Ishikawa (cell line): ENCODE measurements around the gene IKZF3.

Experiments used
- CEBPB ChIP-seq: IDR thresholded peaks from 2 replicates; pipeline ENCODE4 v1.6.1; 2012
- EGR1 ChIP-seq: IDR thresholded peaks from 2 replicates; pipeline ENCODE4 v1.6.1; 2012
- EP300 ChIP-seq: IDR thresholded peaks from 2 replicates; pipeline ENCODE4 v1.6.1; 2012; ENCODE audit warnings: borderline replicate concordance
- NFIC ChIP-seq: IDR thresholded peaks from 2 replicates; pipeline ENCODE4 v1.6.1; 2012
- RAD21 ChIP-seq: IDR thresholded peaks from 2 replicates; pipeline ENCODE4 v1.6.1; 2012; ENCODE audit warnings: low read depth
- REST ChIP-seq: IDR thresholded peaks from 2 replicates; pipeline ENCODE4 v1.6.1; 2012; ENCODE audit warnings: low read depth, mild to moderate bottlenecking
- TAF1 ChIP-seq: IDR thresholded peaks from 2 replicates; pipeline ENCODE4 v1.6.1; 2012; ENCODE audit warnings: low read depth, mild to moderate bottlenecking
- TEAD4 ChIP-seq: IDR thresholded peaks from 2 replicates; pipeline ENCODE4 v1.6.1; 2012

DNA sequence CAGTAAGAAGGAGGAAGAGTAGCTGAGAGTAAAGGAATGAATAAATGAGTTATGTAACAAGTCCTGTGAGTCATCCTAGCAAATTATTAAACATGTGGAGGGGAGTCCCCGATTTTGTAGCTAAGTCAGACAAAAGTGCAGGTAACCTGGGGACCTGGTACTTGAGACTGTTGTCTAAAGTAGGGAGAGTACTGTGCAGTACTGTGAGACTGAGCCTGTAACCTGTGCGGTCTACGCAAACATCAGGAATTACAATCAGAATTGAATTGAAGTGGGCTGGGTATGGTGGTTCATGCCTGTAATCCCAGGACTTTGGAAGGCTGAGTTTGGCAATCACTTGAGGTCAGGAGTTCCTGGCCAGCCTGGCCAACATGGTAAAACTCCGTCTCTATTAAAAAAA, 35.7 kb downstream of the IKZF3 start:
- TF ChIP-seq TAF1 (no peak), REST (no peak), NFIC (no peak), EGR1 (no peak), CEBPB (no peak), TEAD4 (no peak), EP300 (no peak), RAD21 (no peak)
